Measurements from ENCODE around the gene MRPS22. TPM values are rescaled to one million over a fixed set of nuclear protein-coding genes. Genes with fewer than 3 reads are reported as not detected.
A peak's percentile ranks its signal among the peaks of the same experiment; 100 is the strongest.

The MRPS22 gene
- total and polyA plus RNA-seq, 7 experiments from 2014 or later, result 26.2 to 47.0 (median 36.5) TPM

- H3K36me3 ChIP-seq (ENCODE audit: control insufficient read depth in 2 of 3, insufficient read depth in 3 of 3, low read length in 3 of 3), result no peaks in the 10 kb centered on the region
- H3K4me3 Mint-ChIP-seq, result no peak overlapping the region
- ATAC-seq, result no peak
- H3K9me3 Mint-ChIP-seq, result no peaks in the 10 kb centered on the region
- H3K9me3 ChIP-seq (ENCODE audit: control insufficient read depth in 2 of 3, low read length in 3 of 3), result no peaks in the 10 kb centered on the region
- DNase-seq, result no peak
- H3K4me1 ChIP-seq (ENCODE audit: control insufficient read depth in 2 of 2, insufficient read depth in 2 of 2, low read length in 2 of 2), result no peaks in the 10 kb centered on the region
- no peak overlapping the region for H3K4me3 ChIP-seq (ENCODE audit: low read length)
- intact Hi-C loops (cut with micrococcal nuclease), result no loop called here
- POLR2A ChIA-PET, result no interaction called here
- H3K36me3 Mint-ChIP-seq, result no peaks in the 10 kb centered on the region
- CTCF ChIA-PET, result no interaction called here
- no peak overlapping the region for H3K27ac ChIP-seq (ENCODE audit: low read depth, low read length)
- peaks cover 0 to 13% (median 0%) of the 10 kb centered on the region in 7 donors for H3K4me1 Mint-ChIP-seq
- no peaks in the 10 kb centered on the region for H3K27me3 ChIP-seq (ENCODE audit: control insufficient read depth in 2 of 2, insufficient read depth in 2 of 2, low read length in 2 of 2)
- H3K27me3 Mint-ChIP-seq, result peaks cover 0 to 13% (median 6%) of the 10 kb centered on the region in 5 donors
- no peak overlapping the region for H3K27ac Mint-ChIP-seq
These were observed 42.6 kb upstream of the MRPS22 start for GRCh38 chr3:139301183-139301582.

GRCh38 chr3:139301654-139302053, 42.2 kb upstream of the MRPS22 start:
- Histone ChIP-seq H3K36me3 (ENCODE audit: control insufficient read depth in 2 of 3, insufficient read depth in 3 of 3, low read length in 3 of 3) (no peaks in the 10 kb centered on the region), H3K4me3 (ENCODE audit: low read length) (no peak overlapping the region), H3K27me3 (ENCODE audit: control insufficient read depth in 2 of 2, insufficient read depth in 2 of 2, low read length in 2 of 2) (no peaks in the 10 kb centered on the region), H3K9me3 (ENCODE audit: control insufficient read depth in 2 of 3, low read length in 3 of 3) (no peaks in the 10 kb centered on the region), H3K4me1 (ENCODE audit: control insufficient read depth in 2 of 2, insufficient read depth in 2 of 2, low read length in 2 of 2) (no peaks in the 10 kb centered on the region), H3K27ac (ENCODE audit: low read depth, low read length) (no peak overlapping the region)
- Mint-ChIP-seq H3K9me3 (no peaks in the 10 kb centered on the region), H3K4me3 (no peak overlapping the region), H3K27ac (no peak overlapping the region), H3K27me3 (peaks cover 0 to 13% (median 6%) of the 10 kb centered on the region in 5 donors), H3K36me3 (no peaks in the 10 kb centered on the region), H3K4me1 (peaks cover 0 to 13% (median 0%) of the 10 kb centered on the region in 7 donors)
- CTCF ChIA-PET, result no interaction called here
- POLR2A ChIA-PET, result no interaction called here
- intact Hi-C loops (cut with micrococcal nuclease), result no loop called here
- ATAC-seq (no peak), DNase-seq (no peak)

GRCh38 chr3:139302084-139302800, 41.6 kb upstream of the MRPS22 start:
- Histone ChIP-seq H3K4me3 (ENCODE audit: low read length) (no peak overlapping the region), H3K36me3 (ENCODE audit: control insufficient read depth in 2 of 3, insufficient read depth in 3 of 3, low read length in 3 of 3) (no peaks in the 10 kb centered on the region), H3K9me3 (ENCODE audit: control insufficient read depth in 2 of 3, low read length in 3 of 3) (no peaks in the 10 kb centered on the region), H3K4me1 (ENCODE audit: control insufficient read depth in 2 of 2, insufficient read depth in 2 of 2, low read length in 2 of 2) (no peaks in the 10 kb centered on the region), H3K27me3 (ENCODE audit: control insufficient read depth in 2 of 2, insufficient read depth in 2 of 2, low read length in 2 of 2) (no peaks in the 10 kb centered on the region), H3K27ac (ENCODE audit: low read depth, low read length) (no peak overlapping the region)
- Mint-ChIP-seq H3K27me3 (peaks cover 0 to 13% (median 6%) of the 10 kb centered on the region in 5 donors), H3K4me3 (peak overlapping the region in 1 of 10 donors; percentile 36), H3K9me3 (no peaks in the 10 kb centered on the region), H3K27ac (peak overlapping the region in 1 of 9 donors; percentile 4), H3K36me3 (no peaks in the 10 kb centered on the region), H3K4me1 (peaks cover 0 to 13% (median 0%) of the 10 kb centered on the region in 7 donors)
- intact Hi-C loops (cut with micrococcal nuclease), result no loop called here
- DNase-seq (no peak), ATAC-seq (no peak)
- POLR2A ChIA-PET, result no interaction called here
- CTCF ChIA-PET, result no interaction called here

- H3K4me1 ChIP-seq (ENCODE audit: control insufficient read depth in 2 of 2, insufficient read depth in 2 of 2, low read length in 2 of 2), result no peaks in the 10 kb centered on the region
- Mint-ChIP-seq H3K36me3 (no peaks in the 10 kb centered on the region), H3K27ac (peak overlapping the region in 1 of 9 donors; percentile 32), H3K9me3 (no peaks in the 10 kb centered on the region), H3K27me3 (peaks cover 0 to 13% (median 6%) of the 10 kb centered on the region in 5 donors), H3K4me3 (peak overlapping the region in 1 of 10 donors; percentile 36), H3K4me1 (peaks cover 0 to 13% (median 0%) of the 10 kb centered on the region in 7 donors)
- no peaks in the 10 kb centered on the region for H3K36me3 ChIP-seq (ENCODE audit: control insufficient read depth in 2 of 3, insufficient read depth in 3 of 3, low read length in 3 of 3)
- no peak overlapping the region for H3K27ac ChIP-seq (ENCODE audit: low read depth, low read length)
- no peaks in the 10 kb centered on the region for H3K27me3 ChIP-seq (ENCODE audit: control insufficient read depth in 2 of 2, insufficient read depth in 2 of 2, low read length in 2 of 2)
- no peaks in the 10 kb centered on the region for H3K9me3 ChIP-seq (ENCODE audit: control insufficient read depth in 2 of 3, low read length in 3 of 3)
- no peak for DNase-seq
- no peak for ATAC-seq
- no peak overlapping the region for H3K4me3 ChIP-seq (ENCODE audit: low read length)
- intact Hi-C loops (cut with micrococcal nuclease), result no loop called here
- CTCF ChIA-PET, result no interaction called here
- POLR2A ChIA-PET, result no interaction called here
These were observed 41.1 kb upstream of the MRPS22 start for GRCh38 chr3:139302801-139303113.

GRCh38 chr3:139303216-139303615, 40.6 kb upstream of the MRPS22 start:
- Mint-ChIP-seq H3K9me3 (no peaks in the 10 kb centered on the region), H3K27ac (no peak overlapping the region), H3K4me1 (peaks cover 0 to 13% (median 0%) of the 10 kb centered on the region in 7 donors), H3K27me3 (peaks cover 0 to 13% (median 6%) of the 10 kb centered on the region in 5 donors), H3K36me3 (no peaks in the 10 kb centered on the region), H3K4me3 (no peak overlapping the region)
- intact Hi-C loops (cut with micrococcal nuclease), result no loop called here
- POLR2A ChIA-PET, result no interaction called here
- Histone ChIP-seq H3K4me3 (ENCODE audit: low read length) (no peak overlapping the region), H3K9me3 (ENCODE audit: control insufficient read depth in 2 of 3, low read length in 3 of 3) (no peaks in the 10 kb centered on the region), H3K4me1 (ENCODE audit: control insufficient read depth in 2 of 2, insufficient read depth in 2 of 2, low read length in 2 of 2) (no peaks in the 10 kb centered on the region), H3K36me3 (ENCODE audit: control insufficient read depth in 2 of 3, insufficient read depth in 3 of 3, low read length in 3 of 3) (no peaks in the 10 kb centered on the region), H3K27ac (ENCODE audit: low read depth, low read length) (no peak overlapping the region), H3K27me3 (ENCODE audit: control insufficient read depth in 2 of 2, insufficient read depth in 2 of 2, low read length in 2 of 2) (no peaks in the 10 kb centered on the region)
- CTCF ChIA-PET, result no interaction called here
- ATAC-seq, result no peak
- no peak for DNase-seq

GRCh38 chr3:139304383-139304782, 39.4 kb upstream of the MRPS22 start:
- Mint-ChIP-seq H3K9me3 (no peaks in the 10 kb centered on the region), H3K4me1 (peaks cover 0 to 13% (median 0%) of the 10 kb centered on the region in 7 donors), H3K27me3 (peaks cover 0 to 17% (median 5%) of the 10 kb centered on the region in 5 donors), H3K4me3 (no peak overlapping the region), H3K27ac (no peak overlapping the region), H3K36me3 (no peaks in the 10 kb centered on the region)
- Histone ChIP-seq H3K4me1 (ENCODE audit: control insufficient read depth in 2 of 2, insufficient read depth in 2 of 2, low read length in 2 of 2) (no peaks in the 10 kb centered on the region), H3K4me3 (ENCODE audit: low read length) (no peak overlapping the region), H3K27me3 (ENCODE audit: control insufficient read depth in 2 of 2, insufficient read depth in 2 of 2, low read length in 2 of 2) (no peaks in the 10 kb centered on the region), H3K36me3 (ENCODE audit: control insufficient read depth in 2 of 3, insufficient read depth in 3 of 3, low read length in 3 of 3) (no peaks in the 10 kb centered on the region), H3K27ac (ENCODE audit: low read depth, low read length) (no peak overlapping the region), H3K9me3 (ENCODE audit: control insufficient read depth in 2 of 3, low read length in 3 of 3) (no peaks in the 10 kb centered on the region)
- POLR2A ChIA-PET, result no interaction called here
- CTCF ChIA-PET, result no interaction called here
- no peak for ATAC-seq
- DNase-seq, result no peak
- intact Hi-C loops (cut with micrococcal nuclease), result no loop called here

GRCh38 chr3:139306078-139306477, 37.7 kb upstream of the MRPS22 start:
- Mint-ChIP-seq H3K4me3 (no peak overlapping the region), H3K36me3 (no peaks in the 10 kb centered on the region), H3K9me3 (no peaks in the 10 kb centered on the region), H3K27ac (no peak overlapping the region), H3K4me1 (peaks cover 0 to 13% (median 0%) of the 10 kb centered on the region in 7 donors), H3K27me3 (peaks cover 0 to 16% (median 5%) of the 10 kb centered on the region in 5 donors)
- ChIA-PET CTCF (no interaction called here), POLR2A (no interaction called here)
- Histone ChIP-seq H3K4me1 (ENCODE audit: control insufficient read depth in 2 of 2, insufficient read depth in 2 of 2, low read length in 2 of 2) (no peaks in the 10 kb centered on the region), H3K27ac (ENCODE audit: low read depth, low read length) (no peak overlapping the region), H3K36me3 (ENCODE audit: control insufficient read depth in 2 of 3, insufficient read depth in 3 of 3, low read length in 3 of 3) (no peaks in the 10 kb centered on the region), H3K27me3 (ENCODE audit: control insufficient read depth in 2 of 2, insufficient read depth in 2 of 2, low read length in 2 of 2) (no peaks in the 10 kb centered on the region), H3K9me3 (ENCODE audit: control insufficient read depth in 2 of 3, low read length in 3 of 3) (no peaks in the 10 kb centered on the region), H3K4me3 (ENCODE audit: low read length) (no peak overlapping the region)
- no peak for ATAC-seq
- DNase-seq, result no peak
- intact Hi-C loops (cut with micrococcal nuclease), result no loop called here
